Measurements from ENCODE around the gene SEC22C. TPM values are rescaled to one million over a fixed set of nuclear protein-coding genes. Genes with fewer than 3 reads are reported as not detected.

Gene SEC22C
- polyA plus RNA-seq, 3 donors = 15.3 to 28.4 (median 27.4) TPM

GRCh38 chr3:42520906-42521305, 60.9 kb downstream of the SEC22C start:
- H3K79me2 ChIP-seq (ENCODE audit: insufficient read depth, low read length) = no peaks in the 10 kb centered on the region
- H3K4me2 ChIP-seq (replicated peaks; ENCODE audit: extremely low read depth, low read length, poor library complexity, severe bottlenecking) = no peak overlapping the region
- no peaks in the 10 kb centered on the region for H3K27me3 ChIP-seq (ENCODE audit: control insufficient read depth in 2 of 2, insufficient read depth in 2 of 2, low read length in 2 of 2)
- no peak overlapping the region for H2AFZ ChIP-seq (ENCODE audit: insufficient read depth, low read depth, low read length, poor library complexity, severe bottlenecking)
- H3K36me3 ChIP-seq (replicated peaks in 1 of 2; ENCODE audit: control insufficient read depth in 1 of 2, insufficient read depth in 2 of 2, low read length in 2 of 2) = peaks cover 23 to 69% of the 10 kb centered on the region in 2 donors
- WGBS (ENCODE audit: insufficient coverage) = 100% methylated on average over 4 of the region's 4 CpGs
- peaks cover 46 to 74% of the 10 kb centered on the region in 2 donors for H3K36me3 Mint-ChIP-seq
- H3K9me3 ChIP-seq (replicated peaks in 1 of 2; ENCODE audit: control insufficient read depth in 1 of 2, insufficient read depth in 1 of 2, low read length in 2 of 2) = no peaks in the 10 kb centered on the region
- no peak overlapping the region for H3K4me3 Mint-ChIP-seq
- peaks cover 64% of the 10 kb centered on the region for H3K4me1 Mint-ChIP-seq
- H4K20me1 ChIP-seq (ENCODE audit: insufficient read depth, low read length) = no peaks in the 10 kb centered on the region
- H3K27ac Mint-ChIP-seq = peak overlapping the region in 4 of 7 donors; percentile 1 to 53 (median 38)
- TF ChIP-seq, protein P1, sequence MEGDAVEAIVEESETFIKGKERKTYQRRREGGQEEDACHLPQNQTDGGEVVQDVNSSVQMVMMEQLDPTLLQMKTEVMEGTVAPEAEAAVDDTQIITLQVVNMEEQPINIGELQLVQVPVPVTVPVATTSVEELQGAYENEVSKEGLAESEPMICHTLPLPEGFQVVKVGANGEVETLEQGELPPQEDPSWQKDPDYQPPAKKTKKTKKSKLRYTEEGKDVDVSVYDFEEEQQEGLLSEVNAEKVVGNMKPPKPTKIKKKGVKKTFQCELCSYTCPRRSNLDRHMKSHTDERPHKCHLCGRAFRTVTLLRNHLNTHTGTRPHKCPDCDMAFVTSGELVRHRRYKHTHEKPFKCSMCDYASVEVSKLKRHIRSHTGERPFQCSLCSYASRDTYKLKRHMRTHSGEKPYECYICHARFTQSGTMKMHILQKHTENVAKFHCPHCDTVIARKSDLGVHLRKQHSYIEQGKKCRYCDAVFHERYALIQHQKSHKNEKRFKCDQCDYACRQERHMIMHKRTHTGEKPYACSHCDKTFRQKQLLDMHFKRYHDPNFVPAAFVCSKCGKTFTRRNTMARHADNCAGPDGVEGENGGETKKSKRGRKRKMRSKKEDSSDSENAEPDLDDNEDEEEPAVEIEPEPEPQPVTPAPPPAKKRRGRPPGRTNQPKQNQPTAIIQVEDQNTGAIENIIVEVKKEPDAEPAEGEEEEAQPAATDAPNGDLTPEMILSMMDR (IDR thresholded peaks at IDR 0.05) = no peak
- H3K27ac ChIP-seq (ENCODE audit: low read depth in 1 of 2, low read length in 2 of 2) = peak overlapping the region in 1 of 2 donors; percentile 47
- intact Hi-C loops (cut with micrococcal nuclease) = no loop called here
- H3K9me3 Mint-ChIP-seq = peaks cover 0 to 2% (median 0%) of the 10 kb centered on the region in 7 donors
- peaks cover 43 to 63% of the 10 kb centered on the region in 2 donors for H3K4me1 ChIP-seq (ENCODE audit: control insufficient read depth in 1 of 2, insufficient read depth in 2 of 2, low read length in 2 of 2)
- no peak for DNase-seq
- H3K4me3 ChIP-seq (replicated peaks in 1 of 3; ENCODE audit: low read depth in 2 of 3, low read length in 3 of 3) = no peak overlapping the region
- no peak overlapping the region for H3K9ac ChIP-seq (ENCODE audit: insufficient read depth, low read length, poor library complexity, severe bottlenecking)
- H3K27me3 Mint-ChIP-seq (ENCODE audit: low read depth in 3 of 3) = peaks cover 0 to 4% (median 0%) of the 10 kb centered on the region in 3 donors

DNA sequence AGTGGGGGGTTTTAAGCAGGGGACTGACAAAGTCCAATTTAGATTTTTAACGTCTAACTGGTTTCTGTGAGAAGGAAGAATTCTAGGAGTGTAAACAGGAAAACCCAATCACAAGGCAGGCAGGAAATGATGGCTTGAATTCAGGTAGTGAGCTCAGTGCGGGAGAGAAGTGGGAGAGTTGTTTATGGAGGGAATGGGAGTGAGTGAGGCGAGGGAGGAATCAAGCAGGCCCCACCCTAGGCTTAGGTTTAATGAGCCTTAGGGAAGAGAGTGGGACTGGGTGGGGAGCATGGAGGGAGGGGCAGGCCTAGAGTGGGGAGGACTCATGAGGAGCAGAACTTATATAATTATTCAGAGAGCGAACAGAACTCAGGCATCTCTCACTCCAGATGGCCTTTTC, 61.4 kb downstream of the SEC22C start:
- WGBS (ENCODE audit: insufficient coverage) = 35% methylated on average over 3 of the region's 4 CpGs

More for the DNA sequence above, 61.4 kb downstream of the SEC22C start:
- Mint-ChIP-seq H3K27ac (peak overlapping the region in 3 of 7 donors; percentile 18 to 62 (median 40)), H3K36me3 (peaks cover 50 to 74% of the 10 kb centered on the region in 2 donors), H3K9me3 (peaks cover 0 to 2% (median 0%) of the 10 kb centered on the region in 7 donors), H3K4me1 (peaks cover 62% of the 10 kb centered on the region), H3K4me3 (no peak overlapping the region), H3K27me3 (ENCODE audit: low read depth in 3 of 3) (peaks cover 0 to 4% (median 0%) of the 10 kb centered on the region in 3 donors)
- TF ChIP-seq, protein P1 (IDR thresholded peaks at IDR 0.05) = no peak
- Histone ChIP-seq H3K4me3 (replicated peaks in 1 of 3; ENCODE audit: low read depth in 2 of 3, low read length in 3 of 3) (no peak overlapping the region), H3K4me2 (replicated peaks; ENCODE audit: extremely low read depth, low read length, poor library complexity, severe bottlenecking) (no peak overlapping the region), H3K4me1 (ENCODE audit: control insufficient read depth in 1 of 2, insufficient read depth in 2 of 2, low read length in 2 of 2) (peaks cover 38 to 57% of the 10 kb centered on the region in 2 donors), H3K9me3 (replicated peaks in 1 of 2; ENCODE audit: control insufficient read depth in 1 of 2, insufficient read depth in 1 of 2, low read length in 2 of 2) (no peaks in the 10 kb centered on the region), H3K27me3 (ENCODE audit: control insufficient read depth in 2 of 2, insufficient read depth in 2 of 2, low read length in 2 of 2) (no peaks in the 10 kb centered on the region), H3K9ac (ENCODE audit: insufficient read depth, low read length, poor library complexity, severe bottlenecking) (no peak overlapping the region), H2AFZ (ENCODE audit: insufficient read depth, low read depth, low read length, poor library complexity, severe bottlenecking) (no peak overlapping the region), H3K27ac (ENCODE audit: low read depth in 1 of 2, low read length in 2 of 2) (peak overlapping the region in 1 of 2 donors; percentile 47), H4K20me1 (ENCODE audit: insufficient read depth, low read length) (no peaks in the 10 kb centered on the region), H3K79me2 (ENCODE audit: insufficient read depth, low read length) (no peaks in the 10 kb centered on the region), H3K36me3 (replicated peaks in 1 of 2; ENCODE audit: control insufficient read depth in 1 of 2, insufficient read depth in 2 of 2, low read length in 2 of 2) (peaks cover 23 to 75% of the 10 kb centered on the region in 2 donors)
- intact Hi-C loops (cut with micrococcal nuclease) = no loop called here
- no peak for DNase-seq
